HG03039 (cell line): ENCODE results near the gene ZIC4.

ENCODE experiments used
- ATAC-seq: cut with Tn5 transposase; IDR thresholded peaks from one replicate; pipeline ENCODE4 v1.9.1; 2021; ENCODE audit warnings: mild to moderate bottlenecking, moderate library complexity; ENCODE audit not compliant: unreplicated experiment

ZIC4 gene

GRCh38 chr3:147373301-147373700 is 33.0 kb downstream of the ZIC4 start:
- no peak for ATAC-seq

DNA sequence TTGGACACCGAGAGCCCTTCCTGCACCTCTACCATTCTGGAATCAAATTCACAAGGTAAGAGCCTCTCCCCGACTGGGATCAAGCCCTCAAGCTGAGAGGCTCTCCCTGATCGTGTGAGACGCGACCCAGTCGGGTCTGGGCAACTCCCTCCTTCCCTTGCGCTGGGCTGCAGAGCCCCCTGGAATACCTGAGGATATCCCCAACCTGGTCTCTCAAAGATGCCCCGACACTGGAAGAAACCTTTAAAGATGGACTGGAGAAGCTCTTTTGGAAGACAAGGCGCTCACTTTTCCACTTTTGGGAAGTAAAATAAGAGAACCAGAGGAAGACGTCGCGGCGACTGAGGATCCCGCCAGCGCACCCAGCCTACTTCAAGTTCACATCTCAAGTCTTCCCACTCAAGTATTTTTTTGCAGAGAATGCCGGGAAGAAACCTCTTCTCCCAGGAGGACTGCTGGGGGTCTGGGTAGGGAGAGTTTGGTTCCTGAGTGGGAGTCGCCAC is 33.8 kb downstream of the ZIC4 start:
- no peak for ATAC-seq

DNA sequence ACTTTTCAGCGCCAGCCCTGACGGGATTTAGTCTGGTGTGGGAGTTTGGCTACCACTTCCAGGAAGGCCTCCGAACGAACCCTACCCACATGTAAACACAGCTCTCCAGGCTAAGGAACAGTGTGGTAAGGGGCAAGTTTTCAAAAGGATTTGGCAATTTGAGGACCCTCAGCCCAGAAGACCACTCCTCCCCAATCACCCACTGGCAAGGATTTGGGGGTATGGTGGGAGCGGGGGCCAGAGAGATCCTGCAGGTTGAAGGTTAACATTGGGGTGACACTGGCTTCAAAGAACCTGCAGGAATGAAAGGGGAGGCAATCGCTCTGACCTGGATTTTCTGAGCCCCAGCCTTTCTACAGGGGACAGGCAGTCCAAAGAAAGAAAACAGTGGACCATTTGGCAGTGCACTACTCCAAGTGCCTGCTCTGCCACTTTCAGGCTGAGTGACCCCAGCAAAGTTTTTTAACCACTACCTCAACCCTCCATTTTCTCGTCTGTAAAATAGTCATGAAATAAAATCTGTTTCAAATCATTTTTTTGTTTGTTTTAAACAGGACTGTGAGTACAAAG is 34.5 kb downstream of the ZIC4 start:
- ATAC-seq = no peak

DNA sequence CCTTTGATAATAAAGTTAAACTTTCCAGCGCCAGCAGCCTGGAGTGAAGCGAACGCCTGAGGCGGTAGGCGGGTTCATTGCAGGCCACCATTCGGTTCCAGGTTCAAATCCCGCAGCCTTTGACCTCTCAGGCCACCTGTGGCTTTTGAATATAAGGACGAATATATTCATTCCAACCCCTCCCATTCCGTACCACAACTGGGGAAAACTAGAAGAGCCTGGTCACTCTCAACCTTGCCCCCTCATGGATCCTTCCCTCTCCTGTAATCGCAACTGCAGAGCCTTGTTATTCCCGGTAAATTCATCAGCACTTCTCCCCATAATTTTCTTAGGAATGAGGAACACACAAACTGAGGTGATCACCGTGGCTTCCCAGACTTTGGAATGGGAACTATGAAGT is 35.2 kb downstream of the ZIC4 start:
- no peak for ATAC-seq

- no peak for ATAC-seq
Measured at GRCh38 chr3:147370349-147370748, 36.0 kb downstream of the ZIC4 start.

DNA sequence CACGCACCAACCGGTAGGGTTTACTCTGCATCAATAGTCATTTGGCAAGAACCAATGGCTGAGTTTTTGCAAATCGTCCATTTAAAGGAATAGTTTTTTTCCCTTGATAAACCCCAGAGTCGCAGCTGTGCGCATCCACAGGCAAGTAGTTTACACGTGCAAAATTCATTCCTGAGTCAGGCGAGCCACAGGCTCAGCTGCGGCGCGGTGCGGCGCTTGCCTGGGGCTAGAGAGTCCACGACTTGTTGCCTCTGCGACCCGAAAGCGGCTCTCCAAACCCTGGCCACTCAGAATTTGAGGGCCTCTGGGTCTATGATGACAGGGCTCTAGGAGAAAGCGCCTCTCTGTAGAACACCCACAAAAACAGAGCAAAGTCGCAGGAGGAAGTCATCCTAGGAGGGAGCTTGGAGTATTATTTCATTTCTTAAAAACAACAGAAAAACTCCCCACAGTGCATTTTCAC is 36.7 kb downstream of the ZIC4 start:
- no peak for ATAC-seq

DNA sequence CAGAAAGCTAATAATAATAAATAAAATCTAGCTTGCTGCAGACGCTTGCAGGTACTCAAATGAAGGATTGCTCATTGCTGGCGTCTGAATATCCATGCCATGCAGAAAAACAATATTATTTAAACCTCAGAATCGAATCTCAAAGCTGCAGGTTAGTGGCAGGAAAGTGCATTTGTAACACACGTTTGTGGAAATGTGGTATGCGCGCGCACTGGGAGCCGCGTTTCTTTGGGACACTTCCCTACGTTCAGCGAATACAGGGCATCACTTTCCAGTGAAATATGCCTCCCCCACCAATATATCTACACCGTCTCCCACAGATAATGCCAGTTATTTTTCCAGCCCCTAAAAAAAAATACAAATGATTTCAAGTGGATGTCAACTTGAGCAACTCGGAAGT is 37.1 kb downstream of the ZIC4 start:
- ATAC-seq = no peak

- ATAC-seq = no peak
Measured at GRCh38 chr3:147368561-147369221, 37.7 kb downstream of the ZIC4 start.

DNA sequence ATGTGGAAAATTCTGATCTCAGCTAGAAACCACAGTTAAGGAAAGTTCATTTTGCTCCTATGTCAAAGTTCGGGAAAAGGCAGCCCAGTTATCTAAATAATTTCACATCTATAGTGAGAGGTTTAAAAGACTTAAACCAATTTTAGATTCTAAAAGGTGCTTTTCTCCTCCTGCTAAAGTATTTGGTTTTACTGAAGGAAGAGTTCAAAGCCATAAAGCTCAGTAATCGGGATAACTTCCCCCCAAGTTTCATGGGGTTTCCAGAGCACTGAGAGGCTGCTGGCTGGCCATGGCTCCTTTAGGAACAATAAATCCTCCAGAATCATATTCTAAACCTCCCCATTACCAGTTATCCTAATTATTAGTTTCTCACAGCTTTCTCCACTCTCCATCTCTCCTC is 38.2 kb downstream of the ZIC4 start:
- ATAC-seq = no peak

GRCh38 chr3:147367676-147368075 is 38.7 kb downstream of the ZIC4 start:
- ATAC-seq = no peak

GRCh38 chr3:147365196-147366115 is 40.9 kb downstream of the ZIC4 start:
- ATAC-seq = no peak

DNA sequence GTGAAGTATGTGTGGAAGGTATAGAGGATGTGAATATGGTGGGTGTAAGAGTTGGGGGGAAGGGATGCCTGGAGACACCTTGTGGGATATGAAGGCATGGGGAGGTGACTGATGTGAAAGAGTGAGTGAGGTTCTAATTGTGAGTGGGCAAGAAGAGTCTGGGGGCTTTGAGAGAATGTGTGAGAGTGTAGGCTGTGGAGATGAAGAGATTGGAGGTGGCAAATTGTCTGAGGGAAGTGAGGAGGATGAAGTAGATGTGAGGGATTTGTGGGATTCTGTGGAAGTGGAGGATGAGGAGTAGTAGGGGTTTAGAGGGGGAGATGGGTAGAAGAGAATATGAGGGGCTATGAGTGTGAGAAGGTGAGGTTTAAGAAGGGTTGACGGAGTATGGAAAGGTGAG is 41.6 kb downstream of the ZIC4 start:
- no peak for ATAC-seq

DNA sequence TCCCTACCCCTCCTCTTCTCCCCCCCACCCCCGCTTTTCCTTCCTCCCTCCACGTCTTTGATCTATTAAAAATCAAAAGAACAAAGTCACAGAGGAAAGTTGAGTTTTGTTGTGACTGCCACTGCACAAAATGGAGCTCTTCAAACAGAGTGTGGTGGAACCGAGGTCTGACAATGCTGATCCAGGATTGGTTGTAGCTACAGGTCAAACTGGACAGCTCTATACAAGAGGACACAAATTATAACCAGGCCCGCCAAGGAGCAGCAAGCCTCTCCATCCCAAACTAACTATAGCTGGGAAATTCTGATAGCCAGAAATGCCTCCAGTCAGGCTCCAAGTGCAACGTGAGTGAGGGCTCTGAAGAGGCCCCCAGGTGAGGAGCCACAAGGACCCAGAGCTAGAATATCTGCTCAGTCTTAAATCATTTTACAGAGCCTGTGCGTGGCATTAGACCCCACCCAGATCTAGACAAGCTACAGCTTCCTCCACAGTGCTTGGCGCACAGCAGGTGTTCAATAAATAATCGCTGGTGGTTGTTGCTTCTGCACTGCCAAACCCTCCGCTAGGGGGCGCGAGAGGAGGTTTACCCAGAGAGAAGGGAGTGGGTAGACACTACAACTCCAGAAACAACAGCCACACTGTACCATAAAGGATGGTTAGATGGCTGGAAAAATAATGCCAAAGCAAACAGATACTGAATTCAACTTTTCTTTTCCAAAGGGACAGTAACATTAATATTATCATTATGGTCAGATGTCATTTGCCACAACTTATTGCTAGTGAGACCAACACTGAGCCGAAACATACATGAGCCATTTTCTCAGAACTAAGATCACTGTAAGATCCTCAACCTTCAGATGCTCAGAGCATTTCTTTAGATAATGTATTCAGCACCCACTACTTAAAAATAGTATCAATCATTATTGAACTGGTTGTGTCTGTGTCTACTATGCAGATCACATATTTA is 44.6 kb downstream of the ZIC4 start:
- no peak for ATAC-seq

- ATAC-seq = no peak
Measured at GRCh38 chr3:147360646-147361453, 45.5 kb downstream of the ZIC4 start.

DNA sequence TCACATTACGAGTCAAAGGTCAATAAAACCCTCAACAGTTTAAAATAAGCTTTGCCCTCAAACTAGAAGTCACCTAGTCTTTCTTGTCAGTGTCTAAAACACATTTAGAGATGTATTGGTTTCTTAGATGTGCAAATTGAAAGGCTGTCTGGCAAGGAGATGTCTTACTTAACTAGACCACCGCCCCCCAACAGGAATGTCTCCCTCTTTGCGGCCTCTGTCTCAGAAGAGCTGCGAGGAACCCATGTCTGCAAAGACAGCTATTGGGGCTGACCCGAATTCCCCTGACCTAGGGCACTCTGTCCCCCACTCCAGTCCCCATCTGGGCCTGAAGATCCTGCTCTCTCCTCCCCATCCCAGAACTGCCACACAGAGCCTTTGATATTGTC is 46.3 kb downstream of the ZIC4 start:
- ATAC-seq = no peak

GRCh38 chr3:147359177-147360050 is 46.9 kb downstream of the ZIC4 start:
- no peak for ATAC-seq

GRCh38 chr3:147358144-147358992 is 48.0 kb downstream of the ZIC4 start:
- no peak for ATAC-seq
